ENCODE results near the gene ZNF337.

DNA sequence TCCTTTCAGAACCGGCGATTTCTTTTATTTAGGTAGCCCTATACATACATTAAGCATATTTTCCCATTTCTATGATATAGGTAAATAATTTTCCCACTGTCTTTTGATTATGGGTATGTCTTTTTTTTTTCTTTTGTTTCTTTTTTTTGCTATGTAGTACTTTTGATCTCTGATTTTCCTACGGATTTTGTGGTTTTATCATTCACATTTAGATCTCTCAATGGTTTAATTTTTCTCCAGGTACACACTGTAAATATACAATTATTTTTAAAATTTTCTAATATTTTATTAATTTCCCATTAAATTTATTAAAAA lies 436 bp upstream of the ZNF337 start:
- TF ChIP-seq, protein P1, sequence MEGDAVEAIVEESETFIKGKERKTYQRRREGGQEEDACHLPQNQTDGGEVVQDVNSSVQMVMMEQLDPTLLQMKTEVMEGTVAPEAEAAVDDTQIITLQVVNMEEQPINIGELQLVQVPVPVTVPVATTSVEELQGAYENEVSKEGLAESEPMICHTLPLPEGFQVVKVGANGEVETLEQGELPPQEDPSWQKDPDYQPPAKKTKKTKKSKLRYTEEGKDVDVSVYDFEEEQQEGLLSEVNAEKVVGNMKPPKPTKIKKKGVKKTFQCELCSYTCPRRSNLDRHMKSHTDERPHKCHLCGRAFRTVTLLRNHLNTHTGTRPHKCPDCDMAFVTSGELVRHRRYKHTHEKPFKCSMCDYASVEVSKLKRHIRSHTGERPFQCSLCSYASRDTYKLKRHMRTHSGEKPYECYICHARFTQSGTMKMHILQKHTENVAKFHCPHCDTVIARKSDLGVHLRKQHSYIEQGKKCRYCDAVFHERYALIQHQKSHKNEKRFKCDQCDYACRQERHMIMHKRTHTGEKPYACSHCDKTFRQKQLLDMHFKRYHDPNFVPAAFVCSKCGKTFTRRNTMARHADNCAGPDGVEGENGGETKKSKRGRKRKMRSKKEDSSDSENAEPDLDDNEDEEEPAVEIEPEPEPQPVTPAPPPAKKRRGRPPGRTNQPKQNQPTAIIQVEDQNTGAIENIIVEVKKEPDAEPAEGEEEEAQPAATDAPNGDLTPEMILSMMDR (IDR thresholded peaks at IDR 0.05): no peak
- no peak for TF ChIP-seq POLR2A (IDR thresholded peaks at IDR 0.05)

Measured in right lobe of liver (tissue), 4 donors.